Peyer's patch (tissue), 4 donors: ENCODE data around the gene RNF17.

Experiments
- POLR2A ChIP-seq, 2 donors: fragments of 450-650 bp; IDR thresholded peaks; one replicate each; pipeline ENCODE4 v1.5.1; 2017; ENCODE audit warnings: antibody characterized with exemption in 2 of 2, mild to moderate bottlenecking in 2 of 2, moderate library complexity in 2 of 2
- TF ChIP-seq, protein P1 (sequence below), 6 experiments: fragments of 450-650 bp in 4 of 6; fragments of 200-600 bp in 2 of 6; sonication (generic) in 1 of 6; IDR thresholded peaks; one replicate each; pipeline ENCODE4 v1.5.1; 2017 to 2019; ENCODE audit warnings: antibody characterized with exemption in 6 of 6, mild to moderate bottlenecking in 3 of 6, moderate library complexity in 1 of 6

DNA sequence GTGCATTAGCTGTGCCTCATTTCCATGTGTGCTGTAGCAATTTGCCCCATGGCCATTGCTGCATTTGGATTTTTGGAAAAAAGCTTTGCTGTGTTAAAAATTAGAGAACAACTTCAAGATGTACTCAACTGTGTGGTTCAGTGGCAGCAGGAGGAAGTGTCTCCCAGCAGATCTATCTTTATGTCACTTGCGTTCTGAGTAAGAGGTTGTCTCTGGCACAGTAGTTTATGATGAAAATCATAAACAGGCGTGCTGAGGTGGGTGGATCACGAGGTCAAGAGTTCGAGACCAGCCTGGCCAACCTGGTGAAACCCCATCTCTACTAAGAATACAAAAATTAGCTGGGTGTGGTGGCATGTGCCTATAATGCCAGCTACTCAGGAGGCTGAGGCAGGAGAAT lies 29.0 kb upstream of the RNF17 start:
- TF ChIP-seq POLR2A (IDR thresholded peaks at IDR 0.05) = no peak
- TF ChIP-seq, protein P1, sequence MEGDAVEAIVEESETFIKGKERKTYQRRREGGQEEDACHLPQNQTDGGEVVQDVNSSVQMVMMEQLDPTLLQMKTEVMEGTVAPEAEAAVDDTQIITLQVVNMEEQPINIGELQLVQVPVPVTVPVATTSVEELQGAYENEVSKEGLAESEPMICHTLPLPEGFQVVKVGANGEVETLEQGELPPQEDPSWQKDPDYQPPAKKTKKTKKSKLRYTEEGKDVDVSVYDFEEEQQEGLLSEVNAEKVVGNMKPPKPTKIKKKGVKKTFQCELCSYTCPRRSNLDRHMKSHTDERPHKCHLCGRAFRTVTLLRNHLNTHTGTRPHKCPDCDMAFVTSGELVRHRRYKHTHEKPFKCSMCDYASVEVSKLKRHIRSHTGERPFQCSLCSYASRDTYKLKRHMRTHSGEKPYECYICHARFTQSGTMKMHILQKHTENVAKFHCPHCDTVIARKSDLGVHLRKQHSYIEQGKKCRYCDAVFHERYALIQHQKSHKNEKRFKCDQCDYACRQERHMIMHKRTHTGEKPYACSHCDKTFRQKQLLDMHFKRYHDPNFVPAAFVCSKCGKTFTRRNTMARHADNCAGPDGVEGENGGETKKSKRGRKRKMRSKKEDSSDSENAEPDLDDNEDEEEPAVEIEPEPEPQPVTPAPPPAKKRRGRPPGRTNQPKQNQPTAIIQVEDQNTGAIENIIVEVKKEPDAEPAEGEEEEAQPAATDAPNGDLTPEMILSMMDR (IDR thresholded peaks at IDR 0.05) = no peak
